Measurements from ENCODE around the gene HTR3D. TPM values are rescaled to one million over a fixed set of nuclear protein-coding genes. Genes with fewer than 3 reads are reported as not detected.
A peak's percentile ranks its signal among the peaks of the same experiment; 100 is the strongest.

HTR3D gene
- total RNA-seq, 1 experiment from 2014 or later = not detected

GRCh38 chr3:184011230-184011876 is 20.2 kb upstream of the HTR3D start:
- DNase-seq = no peak
- no peak overlapping the region for H3K27ac ChIP-seq (ENCODE audit: low read length)
- no peaks in the 10 kb centered on the region for H3K9me2 ChIP-seq (replicated peaks; ENCODE audit: insufficient read depth, low read length)
- H3K36me3 ChIP-seq (ENCODE audit: insufficient read depth, low read length) = peaks cover 25% of the 10 kb centered on the region
- no peak overlapping the region for H3K4me2 ChIP-seq (ENCODE audit: low read depth, low read length, poor library complexity, severe bottlenecking)
- H3K79me2 ChIP-seq (ENCODE audit: low read length) = peaks cover 72% of the 10 kb centered on the region
- H4K20me1 ChIP-seq (ENCODE audit: insufficient read depth, low read depth, low read length) = no peaks in the 10 kb centered on the region
- no peak overlapping the region for H3K4me3 ChIP-seq (ENCODE audit: low read length)
- H3K9me3 ChIP-seq (ENCODE audit: low read length) = no peaks in the 10 kb centered on the region
- no peaks in the 10 kb centered on the region for H3K27me3 ChIP-seq (ENCODE audit: low read length)
- H3K9ac ChIP-seq (ENCODE audit: low read length) = no peak overlapping the region
- H2AFZ ChIP-seq (ENCODE audit: low read length) = no peak overlapping the region
- H3K4me1 ChIP-seq (ENCODE audit: low read length) = peaks cover 46% of the 10 kb centered on the region

GRCh38 chr3:184011937-184012889 is 19.3 kb upstream of the HTR3D start:
- Histone ChIP-seq H3K79me2 (ENCODE audit: low read length) (peaks cover 75% of the 10 kb centered on the region), H3K27me3 (ENCODE audit: low read length) (no peaks in the 10 kb centered on the region), H4K20me1 (ENCODE audit: insufficient read depth, low read depth, low read length) (no peaks in the 10 kb centered on the region), H3K9ac (ENCODE audit: low read length) (no peak overlapping the region), H3K9me3 (ENCODE audit: low read length) (no peaks in the 10 kb centered on the region), H3K4me1 (ENCODE audit: low read length) (peaks cover 46% of the 10 kb centered on the region), H3K27ac (ENCODE audit: low read length) (no peak overlapping the region), H3K4me3 (ENCODE audit: low read length) (no peak overlapping the region), H3K4me2 (ENCODE audit: low read depth, low read length, poor library complexity, severe bottlenecking) (no peak overlapping the region), H3K9me2 (replicated peaks; ENCODE audit: insufficient read depth, low read length) (no peaks in the 10 kb centered on the region), H3K36me3 (ENCODE audit: insufficient read depth, low read length) (peaks cover 25% of the 10 kb centered on the region), H2AFZ (ENCODE audit: low read length) (no peak overlapping the region)
- no peak for DNase-seq

GRCh38 chr3:184015381-184016019 is 16.0 kb upstream of the HTR3D start:
- no peaks in the 10 kb centered on the region for H4K20me1 ChIP-seq (ENCODE audit: insufficient read depth, low read depth, low read length)
- H3K9me2 ChIP-seq (replicated peaks; ENCODE audit: insufficient read depth, low read length) = no peaks in the 10 kb centered on the region
- H3K4me2 ChIP-seq (ENCODE audit: low read depth, low read length, poor library complexity, severe bottlenecking) = peak overlapping the region; percentile 93
- H3K9ac ChIP-seq (ENCODE audit: low read length) = peak overlapping the region; percentile 94
- H3K27ac ChIP-seq (ENCODE audit: low read length) = no peak overlapping the region
- peaks cover 58% of the 10 kb centered on the region for H3K79me2 ChIP-seq (ENCODE audit: low read length)
- H3K4me1 ChIP-seq (ENCODE audit: low read length) = peaks cover 33% of the 10 kb centered on the region
- no peak overlapping the region for H2AFZ ChIP-seq (ENCODE audit: low read length)
- peak overlapping the region; percentile 96 for H3K4me3 ChIP-seq (ENCODE audit: low read length)
- H3K27me3 ChIP-seq (ENCODE audit: low read length) = no peaks in the 10 kb centered on the region
- no peaks in the 10 kb centered on the region for H3K9me3 ChIP-seq (ENCODE audit: low read length)
- peaks cover 20% of the 10 kb centered on the region; the same call in 1 of the 2 replicates for H3K36me3 ChIP-seq (ENCODE audit: insufficient read depth, low read length)
- no peak for DNase-seq

- no peaks in the 10 kb centered on the region for H3K9me2 ChIP-seq (replicated peaks; ENCODE audit: insufficient read depth, low read length)
- peak overlapping the region; percentile 93 for H3K4me2 ChIP-seq (ENCODE audit: low read depth, low read length, poor library complexity, severe bottlenecking)
- H3K27me3 ChIP-seq (ENCODE audit: low read length) = no peaks in the 10 kb centered on the region
- no peaks in the 10 kb centered on the region for H4K20me1 ChIP-seq (ENCODE audit: insufficient read depth, low read depth, low read length)
- peak overlapping the region; percentile 94 for H3K9ac ChIP-seq (ENCODE audit: low read length)
- peaks cover 33% of the 10 kb centered on the region for H3K4me1 ChIP-seq (ENCODE audit: low read length)
- no peak overlapping the region for H2AFZ ChIP-seq (ENCODE audit: low read length)
- peaks cover 20% of the 10 kb centered on the region; the same call in 1 of the 2 replicates for H3K36me3 ChIP-seq (ENCODE audit: insufficient read depth, low read length)
- H3K9me3 ChIP-seq (ENCODE audit: low read length) = no peaks in the 10 kb centered on the region
- DNase-seq = peak; percentile 52
- H3K4me3 ChIP-seq (ENCODE audit: low read length) = peak overlapping the region; percentile 96
- H3K27ac ChIP-seq (ENCODE audit: low read length) = no peak overlapping the region
- H3K79me2 ChIP-seq (ENCODE audit: low read length) = peaks cover 58% of the 10 kb centered on the region
Observed at GRCh38 chr3:184016169-184016570, 15.4 kb upstream of the HTR3D start.

GRCh38 chr3:184016811-184017671 is 14.5 kb upstream of the HTR3D start:
- peaks cover 33% of the 10 kb centered on the region for H3K4me1 ChIP-seq (ENCODE audit: low read length)
- DNase-seq = peak; percentile 87
- no peaks in the 10 kb centered on the region for H4K20me1 ChIP-seq (ENCODE audit: insufficient read depth, low read depth, low read length)
- H3K4me3 ChIP-seq (ENCODE audit: low read length) = peak overlapping the region; percentile 96
- H2AFZ ChIP-seq (ENCODE audit: low read length) = peak overlapping the region; percentile 97; the same call in 1 of the 2 replicates
- H3K9me3 ChIP-seq (ENCODE audit: low read length) = no peaks in the 10 kb centered on the region
- H3K27ac ChIP-seq (ENCODE audit: low read length) = no peak overlapping the region
- H3K9ac ChIP-seq (ENCODE audit: low read length) = peak overlapping the region; percentile 94
- H3K36me3 ChIP-seq (ENCODE audit: insufficient read depth, low read length) = peaks cover 11% of the 10 kb centered on the region; the same call in 1 of the 2 replicates
- H3K9me2 ChIP-seq (replicated peaks; ENCODE audit: insufficient read depth, low read length) = no peaks in the 10 kb centered on the region
- H3K79me2 ChIP-seq (ENCODE audit: low read length) = peaks cover 49% of the 10 kb centered on the region
- H3K27me3 ChIP-seq (ENCODE audit: low read length) = no peaks in the 10 kb centered on the region
- peak overlapping the region; percentile 93 for H3K4me2 ChIP-seq (ENCODE audit: low read depth, low read length, poor library complexity, severe bottlenecking)

- Histone ChIP-seq H4K20me1 (ENCODE audit: insufficient read depth, low read depth, low read length) (no peaks in the 10 kb centered on the region), H3K4me3 (ENCODE audit: low read length) (peak within 1 kb of the TSS; percentile 96), H3K27me3 (ENCODE audit: low read length) (no peaks in the 10 kb centered on the region), H3K9ac (ENCODE audit: low read length) (peak within 1 kb of the TSS; percentile 94), H3K9me2 (replicated peaks; ENCODE audit: insufficient read depth, low read length) (no peaks in the 10 kb centered on the region), H3K79me2 (ENCODE audit: low read length) (peaks cover 43% of the 10 kb centered on the region), H3K9me3 (ENCODE audit: low read length) (no peaks in the 10 kb centered on the region), H3K27ac (ENCODE audit: low read length) (no peak within 1 kb of the TSS), H3K36me3 (ENCODE audit: insufficient read depth, low read length) (peaks cover 4% of the 10 kb centered on the region; the same call in 1 of the 2 replicates), H3K4me1 (ENCODE audit: low read length) (peaks cover 33% of the 10 kb centered on the region), H2AFZ (ENCODE audit: low read length) (peak within 1 kb of the TSS; percentile 97), H3K4me2 (ENCODE audit: low read depth, low read length, poor library complexity, severe bottlenecking) (peak within 1 kb of the TSS; percentile 93)
- peak; percentile 97 for DNase-seq
Observed at GRCh38 chr3:184017672-184018423, 13.7 kb upstream of the HTR3D start, which contains the start of gene ABCC5. Gene ABCC5 (minus strand): TSS chr3:184017884. CDS start chr3:184014392, 3,492 bp downstream.

- peak overlapping the region; percentile 94 for H3K9ac ChIP-seq (ENCODE audit: low read length)
- no peaks in the 10 kb centered on the region for H3K27me3 ChIP-seq (ENCODE audit: low read length)
- peak overlapping the region; percentile 93 for H3K4me2 ChIP-seq (ENCODE audit: low read depth, low read length, poor library complexity, severe bottlenecking)
- H4K20me1 ChIP-seq (ENCODE audit: insufficient read depth, low read depth, low read length) = no peaks in the 10 kb centered on the region
- no peak for DNase-seq
- H3K4me3 ChIP-seq (ENCODE audit: low read length) = peak overlapping the region; percentile 96
- no peaks in the 10 kb centered on the region for H3K9me2 ChIP-seq (replicated peaks; ENCODE audit: insufficient read depth, low read length)
- peaks cover 33% of the 10 kb centered on the region for H3K4me1 ChIP-seq (ENCODE audit: low read length)
- H3K79me2 ChIP-seq (ENCODE audit: low read length) = peaks cover 40% of the 10 kb centered on the region
- peaks cover 2% of the 10 kb centered on the region; the same call in 1 of the 2 replicates for H3K36me3 ChIP-seq (ENCODE audit: insufficient read depth, low read length)
- H2AFZ ChIP-seq (ENCODE audit: low read length) = peak overlapping the region; percentile 97
- H3K9me3 ChIP-seq (ENCODE audit: low read length) = no peaks in the 10 kb centered on the region
- H3K27ac ChIP-seq (ENCODE audit: low read length) = no peak overlapping the region
Observed at GRCh38 chr3:184018424-184018973, 13.0 kb upstream of the HTR3D start.
